Endothelial cell of umbilical vein (primary cell): ENCODE data around the gene SMARCD1.

Source experiments
- MYC ChIP-seq: IDR thresholded peaks from one replicate; pipeline ENCODE4 v1.6.1; 2011; ENCODE audit warnings: mild to moderate bottlenecking, low read depth, low read length
- POLR2A ChIP-seq: IDR thresholded peaks from 2 replicates; pipeline ENCODE4 v1.6.1; 2012; ENCODE audit warnings: low read depth, mild to moderate bottlenecking, control low read depth, low read length
- TF ChIP-seq, protein P1 (sequence below), 2 donors: IDR thresholded peaks; 1 replicate in 1 of 2; 2 replicates in 1 of 2; pipeline ENCODE4 v1.5.1; 2011; ENCODE audit warnings: low read length in 2 of 2, mild to moderate bottlenecking in 2 of 2, moderate library complexity in 2 of 2, control low read depth in 1 of 2, inconsistent platforms in 1 of 2, low read depth in 1 of 2; ENCODE audit not compliant: insufficient read depth in 1 of 2; ENCODE audit errors: extremely low read depth in 1 of 2

DNA sequence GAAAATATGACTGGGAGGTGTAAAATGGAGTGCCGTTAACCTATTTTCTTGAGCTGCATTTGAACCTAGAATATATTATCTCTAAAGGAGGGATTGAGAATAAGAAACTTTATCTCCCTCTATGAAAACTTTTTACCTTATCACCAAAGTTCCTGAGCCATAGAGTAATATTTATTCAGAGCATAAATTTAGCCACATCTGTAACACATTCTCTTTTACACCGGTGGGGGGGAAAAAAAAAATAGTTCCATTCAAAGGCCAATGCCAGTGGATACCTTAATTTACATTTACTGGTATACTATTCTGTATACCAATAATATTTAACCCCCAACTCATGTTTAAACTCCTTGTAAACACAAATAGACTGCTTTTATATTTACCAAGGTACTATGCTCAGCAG, 60.3 kb downstream of the SMARCD1 start:
- TF ChIP-seq, protein P1, sequence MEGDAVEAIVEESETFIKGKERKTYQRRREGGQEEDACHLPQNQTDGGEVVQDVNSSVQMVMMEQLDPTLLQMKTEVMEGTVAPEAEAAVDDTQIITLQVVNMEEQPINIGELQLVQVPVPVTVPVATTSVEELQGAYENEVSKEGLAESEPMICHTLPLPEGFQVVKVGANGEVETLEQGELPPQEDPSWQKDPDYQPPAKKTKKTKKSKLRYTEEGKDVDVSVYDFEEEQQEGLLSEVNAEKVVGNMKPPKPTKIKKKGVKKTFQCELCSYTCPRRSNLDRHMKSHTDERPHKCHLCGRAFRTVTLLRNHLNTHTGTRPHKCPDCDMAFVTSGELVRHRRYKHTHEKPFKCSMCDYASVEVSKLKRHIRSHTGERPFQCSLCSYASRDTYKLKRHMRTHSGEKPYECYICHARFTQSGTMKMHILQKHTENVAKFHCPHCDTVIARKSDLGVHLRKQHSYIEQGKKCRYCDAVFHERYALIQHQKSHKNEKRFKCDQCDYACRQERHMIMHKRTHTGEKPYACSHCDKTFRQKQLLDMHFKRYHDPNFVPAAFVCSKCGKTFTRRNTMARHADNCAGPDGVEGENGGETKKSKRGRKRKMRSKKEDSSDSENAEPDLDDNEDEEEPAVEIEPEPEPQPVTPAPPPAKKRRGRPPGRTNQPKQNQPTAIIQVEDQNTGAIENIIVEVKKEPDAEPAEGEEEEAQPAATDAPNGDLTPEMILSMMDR (IDR thresholded peaks at IDR 0.05; ENCODE audit: extremely low read depth in 1 of 2, insufficient read depth in 1 of 2, low read depth in 1 of 2, low read length in 2 of 2), result no peak
- no peak for TF ChIP-seq MYC
- TF ChIP-seq POLR2A, result no peak
